GM19397 (cell line): ENCODE measurements around the gene GNG2.

Experiments
- ATAC-seq: cut with Tn5 transposase; IDR thresholded peaks from one replicate; pipeline ENCODE4 v1.9.1; 2021; ENCODE audit warnings: mild to moderate bottlenecking, moderate library complexity; ENCODE audit not compliant: unreplicated experiment

GNG2 gene

GRCh38 chr14:51938137-51938536 is 77.7 kb downstream of the GNG2 start:
- no peak for ATAC-seq

DNA sequence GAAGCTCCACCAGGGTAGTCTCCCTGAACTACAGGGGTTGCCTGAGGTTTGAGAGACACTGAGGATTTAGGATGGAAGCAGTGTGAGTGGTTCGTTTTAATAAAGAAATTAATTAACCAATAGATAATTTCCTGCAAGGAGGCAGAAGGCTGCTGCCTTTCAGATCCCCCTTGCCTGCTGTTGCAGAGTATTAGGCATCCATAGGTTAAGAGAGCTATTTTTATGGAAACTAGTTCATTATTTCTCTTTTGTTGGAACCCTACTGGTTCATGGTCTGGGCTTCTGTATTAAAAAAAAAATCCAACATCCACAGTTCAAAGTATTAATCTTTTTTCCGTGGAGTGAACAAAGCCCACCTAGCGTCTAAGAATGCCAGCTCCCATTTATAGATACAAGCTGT is 78.4 kb downstream of the GNG2 start:
- no peak for ATAC-seq

- no peak for ATAC-seq
Measured at GRCh38 chr14:51939226-51939625, 78.8 kb downstream of the GNG2 start.

GRCh38 chr14:51939755-51940301 is 79.4 kb downstream of the GNG2 start:
- no peak for ATAC-seq

DNA sequence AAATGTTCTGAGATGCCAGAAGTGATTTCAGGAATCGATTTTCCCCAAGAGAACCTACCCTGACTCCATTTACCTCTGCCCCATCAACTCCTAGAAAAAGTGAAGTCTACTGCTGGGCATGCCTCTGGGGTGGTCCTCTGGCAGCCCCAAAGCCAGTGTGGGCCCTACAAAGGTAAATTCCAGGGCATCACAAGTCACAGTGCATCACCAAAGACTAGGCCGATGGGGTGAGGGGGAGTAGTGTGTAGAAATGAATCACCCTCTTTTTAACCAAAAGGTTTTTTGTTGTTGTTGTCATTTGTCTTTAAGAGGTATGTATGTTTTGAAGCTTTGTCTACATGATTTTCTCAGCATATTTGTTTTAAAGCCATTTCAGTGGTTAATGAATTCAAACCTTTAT is 82.6 kb downstream of the GNG2 start:
- ATAC-seq, result no peak

GRCh38 chr14:51950007-51950406 is 89.6 kb downstream of the GNG2 start:
- no peak for ATAC-seq

- no peak for ATAC-seq
Measured at GRCh38 chr14:51951656-51952055, 91.2 kb downstream of the GNG2 start.

- ATAC-seq, result no peak
Measured at GRCh38 chr14:51954031-51954430, 93.6 kb downstream of the GNG2 start.

DNA sequence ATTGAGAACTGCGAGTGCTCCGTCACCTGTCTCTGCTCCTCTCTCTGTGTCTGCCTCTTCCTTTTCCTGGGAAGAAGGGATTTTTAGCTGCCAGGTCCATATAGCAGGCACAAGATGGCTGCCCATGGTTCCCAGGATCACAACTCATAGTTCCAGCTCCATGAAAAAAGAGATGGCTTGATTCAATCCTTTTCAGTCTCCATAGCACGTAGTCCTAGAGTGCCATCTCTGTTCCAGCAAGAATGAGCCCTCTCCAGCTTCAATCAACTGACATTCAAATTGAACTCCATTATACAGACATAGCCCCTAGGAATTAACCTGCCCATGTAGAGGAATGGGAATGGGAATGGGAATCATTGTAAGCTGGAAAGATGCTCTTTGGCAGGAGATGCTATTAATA is 94.2 kb downstream of the GNG2 start:
- ATAC-seq, result no peak

DNA sequence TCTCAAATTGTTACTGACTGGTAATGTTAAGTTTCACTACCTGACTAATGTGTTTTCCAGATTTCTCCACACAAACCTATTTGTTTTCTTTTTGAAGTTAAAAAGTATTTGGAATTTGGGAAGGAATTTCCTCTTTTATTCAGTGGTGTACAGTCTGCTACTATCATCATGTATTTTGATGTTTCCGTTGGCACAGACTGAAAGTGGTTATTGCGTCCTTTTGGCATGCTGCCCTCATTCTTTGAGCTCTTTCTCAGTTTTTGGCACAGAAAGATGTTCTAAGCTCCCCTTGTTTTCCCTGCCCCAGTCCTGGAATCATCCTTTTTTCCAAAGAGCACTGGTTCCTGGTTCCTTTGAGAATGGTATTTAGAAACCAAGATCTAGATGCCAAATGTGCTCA is 97.5 kb downstream of the GNG2 start:
- no peak for ATAC-seq

GRCh38 chr14:51959928-51960327 is 99.5 kb downstream of the GNG2 start:
- ATAC-seq, result no peak

DNA sequence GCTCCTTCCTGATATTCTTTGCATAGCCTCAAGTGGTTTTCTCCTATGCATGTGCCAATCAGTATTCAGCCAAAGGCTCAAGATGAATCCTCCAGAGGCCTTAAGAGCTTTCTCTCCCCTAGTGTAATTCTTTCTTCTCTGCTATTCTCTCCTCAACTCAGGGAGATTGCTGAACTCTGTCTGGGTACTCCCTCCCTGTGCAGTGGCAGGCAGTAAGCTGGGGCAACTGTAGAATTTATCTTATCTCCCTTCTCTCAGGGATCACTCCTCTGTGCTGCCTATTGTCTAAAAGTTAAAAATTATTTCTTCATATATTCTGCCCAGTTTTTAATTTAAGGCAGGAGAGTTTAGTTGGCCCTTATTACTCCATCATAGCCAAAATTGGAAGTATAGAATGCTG is 100.5 kb downstream of the GNG2 start:
- no peak for ATAC-seq

GRCh38 chr14:51962711-51963110 is 102.3 kb downstream of the GNG2 start:
- no peak for ATAC-seq

DNA sequence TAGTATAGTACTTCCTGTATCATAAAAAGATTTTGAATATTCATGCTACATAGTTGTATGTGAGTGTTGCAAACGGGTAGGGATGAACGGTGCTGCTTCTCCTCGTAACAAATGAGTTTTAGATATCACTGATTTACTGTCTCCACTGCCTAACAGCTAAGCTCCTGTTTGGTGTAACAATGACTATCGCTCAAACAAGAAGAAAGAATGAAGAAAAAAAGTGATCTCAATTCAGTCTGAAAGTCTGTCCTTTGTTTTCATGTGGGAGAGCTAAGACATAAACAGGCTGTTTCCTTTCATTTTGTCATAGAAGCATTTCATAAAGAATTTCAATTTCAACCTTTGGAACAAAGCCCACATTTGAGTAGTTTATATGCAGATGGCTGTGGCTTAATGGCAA is 102.9 kb downstream of the GNG2 start:
- ATAC-seq, result no peak

DNA sequence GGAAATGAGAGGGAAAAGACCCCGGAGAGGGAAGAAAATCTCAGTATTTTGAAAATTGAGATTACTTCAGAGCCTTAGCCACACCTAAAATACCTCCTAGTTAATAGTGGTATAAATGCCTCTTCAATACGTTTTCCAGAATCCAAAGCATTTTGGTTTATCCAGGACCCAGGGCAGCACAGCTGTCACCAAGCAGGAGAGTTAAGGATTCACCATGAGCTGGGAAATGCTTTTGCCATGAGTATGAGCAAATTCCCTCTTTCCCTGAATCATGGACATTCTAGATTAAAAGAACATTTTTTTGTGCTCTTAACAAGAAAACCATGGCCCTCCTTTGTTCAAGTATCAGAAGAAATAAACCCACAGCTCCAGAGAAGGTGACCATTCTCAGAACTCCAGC is 107.1 kb downstream of the GNG2 start:
- ATAC-seq, result no peak

- no peak for ATAC-seq
Measured at GRCh38 chr14:51969852-51970540, 109.6 kb downstream of the GNG2 start.

GRCh38 chr14:51972566-51972965 is 112.2 kb downstream of the GNG2 start:
- no peak for ATAC-seq

DNA sequence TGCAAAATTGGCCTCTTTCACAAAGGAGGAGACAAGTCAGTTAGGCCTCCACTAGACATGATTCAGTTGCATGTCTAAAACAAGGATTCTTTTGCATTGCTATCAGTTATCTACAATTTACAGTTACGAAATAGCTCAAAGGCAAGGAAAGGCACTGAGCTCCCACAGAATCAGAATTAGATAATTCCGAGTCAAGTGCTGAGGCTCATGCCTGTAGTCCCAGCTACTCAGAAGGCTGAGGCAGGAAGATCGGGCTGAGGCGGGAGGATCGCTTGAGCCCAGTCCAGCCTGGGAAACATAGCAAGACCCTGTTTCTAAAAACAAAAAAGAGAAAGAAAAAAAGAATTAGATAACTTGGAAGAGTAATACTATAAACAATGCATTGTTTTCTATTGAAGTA is 116.7 kb downstream of the GNG2 start:
- no peak for ATAC-seq

- no peak for ATAC-seq
Measured at GRCh38 chr14:51978681-51979085, 118.3 kb downstream of the GNG2 start.

GRCh38 chr14:51979088-51979709 is 118.8 kb downstream of the GNG2 start:
- ATAC-seq, result no peak

GRCh38 chr14:51981218-51981854 is 120.9 kb downstream of the GNG2 start:
- no peak for ATAC-seq

- no peak for ATAC-seq
Measured at GRCh38 chr14:51988221-51988620, 127.8 kb downstream of the GNG2 start.
